Upper lobe of left lung (tissue), 4 donors: ENCODE results near the gene ALKBH7.

ENCODE experiments used
- CTCF ChIP-seq, 6 experiments: fragments of 450-650 bp in 4 of 6; fragments of 200-600 bp in 2 of 6; sonication (generic) in 2 of 6; IDR thresholded peaks; one replicate each; pipeline ENCODE4 v1.5.1; 2016 to 2019; ENCODE audit warnings: antibody characterized with exemption in 6 of 6
- EP300 ChIP-seq, 4 donors: sonication (generic); formaldehyde crosslinking; IDR thresholded peaks; one replicate each; pipeline ENCODE4 v1.5.1; 2017; ENCODE audit warnings: antibody characterized with exemption in 4 of 4, control low read depth in 2 of 4
- POLR2A ChIP-seq, 4 donors: fragments of 450-650 bp; IDR thresholded peaks; one replicate each; pipeline ENCODE4 v1.5.1; 2016 to 2017; ENCODE audit warnings: antibody characterized with exemption in 4 of 4, mild to moderate bottlenecking in 2 of 4
- POLR2AphosphoS5 ChIP-seq, 2 donors: sonication (generic); formaldehyde crosslinking; IDR thresholded peaks; one replicate each; pipeline ENCODE4 v1.5.1; 2017; ENCODE audit warnings: antibody characterized with exemption in 2 of 2

- no peak for TF ChIP-seq POLR2A (IDR thresholded peaks at IDR 0.05)
- no peak for TF ChIP-seq EP300 (IDR thresholded peaks at IDR 0.05)
- no peak for TF ChIP-seq CTCF (IDR thresholded peaks at IDR 0.05)
- TF ChIP-seq POLR2AphosphoS5 (IDR thresholded peaks at IDR 0.05), result no peak
Observed at GRCh38 chr19:6350688-6351087, 21.9 kb upstream of the ALKBH7 start.
